OCI-LY7 (cell line): Measurements from ENCODE around the gene TMEM94. TPM values are rescaled to one million over a fixed set of nuclear protein-coding genes. Genes with fewer than 3 reads are reported as not detected.

Source experiments
- BruUV-seq: library from RNA; stranded (reverse); fragments of 400-500 nt; replicated peaks from 2 replicates; lab custom pipeline; 2021; lab: Mats Ljungman, UMichigan
- CTCF ChIA-PET: fragments of 300-600 bp; sonication (Branson Sonifier 250); formaldehyde crosslinking; loops from one replicate; lab custom pipeline; 2022; ENCODE audit warnings: antibody characterized with exemption; ENCODE audit not compliant: unreplicated experiment; lab: Charles Lee
- POLR2A ChIA-PET: fragments of 300-600 bp; sonication (Branson Sonifier 250); formaldehyde crosslinking; loops from one replicate; lab custom pipeline; 2022; ENCODE audit warnings: antibody characterized with exemption; lab: Charles Lee
- DNase-seq: peaks from one replicate; pipeline ENCODE4 v3.0.0-alpha.2; 2015; ENCODE audit warnings: low spot score
- H2AFZ ChIP-seq: fragments of 200-600 bp; sonication (generic), shearing (Covaris generic); 2 replicates; pipeline ENCODE4 v1.6.1; 2014; ENCODE audit warnings: mild to moderate bottlenecking, antibody characterized with exemption, low read length, moderate library complexity
- H3K27ac ChIP-seq: fragments of 200-600 bp; sonication (generic); 2 replicates; pipeline ENCODE4 v1.5.1; 2014; ENCODE audit warnings: mixed run types, low read depth, mild to moderate bottlenecking, moderate library complexity, low read length, inconsistent platforms; ENCODE audit not compliant: poor library complexity, severe bottlenecking
- H3K36me3 ChIP-seq: fragments of 200-600 bp; sonication (generic); 2 replicates; pipeline ENCODE4 v1.6.1; 2014; ENCODE audit warnings: mild to moderate bottlenecking, antibody characterized with exemption, low read length, moderate library complexity, mixed read lengths; ENCODE audit not compliant: insufficient read depth
- H3K4me1 ChIP-seq: fragments of 200-600 bp; sonication (generic); 2 replicates; pipeline ENCODE4 v1.5.1; 2014; ENCODE audit warnings: mild to moderate bottlenecking, low read length; ENCODE audit not compliant: insufficient read depth, poor library complexity, severe bottlenecking
- H3K4me2 ChIP-seq: fragments of 200-600 bp; sonication (generic); 2 replicates; pipeline ENCODE4 v1.6.1; 2014; ENCODE audit warnings: mild to moderate bottlenecking, low read length
- H3K4me3 ChIP-seq: fragments of 200-600 bp; sonication (generic); 2 replicates; pipeline ENCODE4 v1.5.1; 2014; ENCODE audit warnings: mild to moderate bottlenecking, low read depth, low read length; ENCODE audit not compliant: poor library complexity, severe bottlenecking
- H3K79me2 ChIP-seq: fragments of 200-600 bp; sonication (generic); 2 replicates; pipeline ENCODE4 v1.6.1; 2016; ENCODE audit warnings: low read depth, mild to moderate bottlenecking, low read length, moderate library complexity, mixed read lengths; ENCODE audit not compliant: insufficient read depth
- H3K9me2 ChIP-seq: fragments of 200-600 bp; sonication (generic); 2 replicates; pipeline ENCODE4 v1.6.1; 2016; ENCODE audit warnings: mild to moderate bottlenecking, low read length, mixed read lengths; ENCODE audit not compliant: insufficient read depth
- H3K9me3 ChIP-seq: fragments of 200-600 bp; sonication (generic); 2 replicates; pipeline ENCODE4 v1.6.1; 2014; ENCODE audit warnings: mild to moderate bottlenecking, mixed run types, low read length, mixed read lengths
- H4K20me1 ChIP-seq: fragments of 200-600 bp; sonication (generic); 2 replicates; pipeline ENCODE4 v1.6.1; 2014; ENCODE audit warnings: mild to moderate bottlenecking, antibody characterized with exemption, low read length, moderate library complexity, mixed read lengths; ENCODE audit not compliant: insufficient read depth
- CTCF ChIP-seq: fragments of 200-600 bp; sonication (generic); conservative IDR thresholded peaks from 2 replicates; pipeline ENCODE4 v1.5.1; 2014; ENCODE audit warnings: mild to moderate bottlenecking, antibody characterized with exemption, low read length, moderate library complexity, mixed read lengths
- EZH2phosphoT487 ChIP-seq: fragments of 200-600 bp; sonication (generic); IDR thresholded peaks from 2 replicates; pipeline ENCODE4 v1.6.1; 2018; ENCODE audit warnings: low read depth, borderline replicate concordance, mild to moderate bottlenecking, mixed run types, antibody characterized with exemption, low read length, moderate library complexity, mixed read lengths
- intact Hi-C: fragments of 100-400 bp; cut with micrococcal nuclease; formaldehyde crosslinking; loops from one replicate; pipeline ENCODE4 v1.10.0; 2022; ENCODE audit not compliant: unreplicated experiment
- total RNA-seq, 2 experiments: library from RNA; depleted of rRNA in 1 of 2; stranded (reverse); fragments of >200 nt in 1 of 2; shearing (Covaris generic) in 1 of 2; gene quantifications; 2 replicates each; pipeline ENCODE4 v1.2.3, GENCODE V29; 2014 to 2022

Gene TMEM94
- total RNA-seq, 2 experiments from 2014 or later = 60.6 to 121 TPM

- CTCF ChIA-PET = no interaction called here
- TF ChIP-seq EZH2phosphoT487 (no peak), CTCF (no peak)
Observed at GRCh38 chr17:75463603-75464002, 7.2 kb downstream of the TMEM94 start.

GRCh38 chr17:75465039-75465438 lies 8.6 kb downstream of the TMEM94 start:
- no TSS peak for BruUV-seq
- no peak for TF ChIP-seq CTCF
- TF ChIP-seq EZH2phosphoT487 = no peak
- no peak overlapping the region for H3K4me2 ChIP-seq
- intact Hi-C loops = no loop called here
- no peak overlapping the region for H3K4me3 ChIP-seq
- H3K79me2 ChIP-seq = no peaks in the 10 kb centered on the region
- peaks cover 6% of the 10 kb centered on the region for H3K4me1 ChIP-seq
- no peaks in the 10 kb centered on the region for H3K9me2 ChIP-seq
- DNase-seq = no peak
- H3K27ac ChIP-seq = no peak overlapping the region
- H3K9me3 ChIP-seq = no peaks in the 10 kb centered on the region
- ChIA-PET CTCF (interaction anchor here (0.7 kb wide), 1 partner anchor 52 kb away, joined by 4 read pairs; the partner anchor contains the start of gene TSEN54), POLR2A (interaction anchor here (0.9 to 1.5 kb wide), 2 partner anchors 9 to 20 kb away, joined by 3 to 5 read pairs; no protein-coding TSS in a partner anchor)
- peaks cover 4% of the 10 kb centered on the region; the same call in 1 of the 2 replicates for H3K36me3 ChIP-seq
- no peak overlapping the region for H2AFZ ChIP-seq
- peaks cover 3% of the 10 kb centered on the region; the same call in 1 of the 2 replicates for H4K20me1 ChIP-seq

More at GRCh38 chr17:75463603-75464002, 7.2 kb downstream of the TMEM94 start:
- Histone ChIP-seq H3K27ac (no peak overlapping the region), H3K36me3 (peaks cover 4% of the 10 kb centered on the region; the same call in 1 of the 2 replicates), H2AFZ (no peak overlapping the region), H3K79me2 (no peaks in the 10 kb centered on the region), H3K4me2 (no peak overlapping the region), H3K4me1 (peaks cover 18% of the 10 kb centered on the region), H4K20me1 (peaks cover 3% of the 10 kb centered on the region; the same call in 1 of the 2 replicates), H3K4me3 (no peak overlapping the region), H3K9me2 (no peaks in the 10 kb centered on the region), H3K9me3 (no peaks in the 10 kb centered on the region)
- POLR2A ChIA-PET = interaction anchor here (0.9 to 1.1 kb wide), 2 partner anchors 19 to 45 kb away, joined by 3 read pairs; no protein-coding TSS in a partner anchor
- intact Hi-C loops = no loop called here
- DNase-seq = no peak
- no TSS peak for BruUV-seq

GRCh38 chr17:75468291-75468754 lies 11.9 kb downstream of the TMEM94 start:
- H4K20me1 ChIP-seq = peaks cover under 1% of the 10 kb centered on the region; the same call in 1 of the 2 replicates
- no peak overlapping the region for H2AFZ ChIP-seq
- peaks cover 14% of the 10 kb centered on the region for H3K4me1 ChIP-seq
- H3K9me2 ChIP-seq = no peaks in the 10 kb centered on the region
- intact Hi-C loops = no loop called here
- CTCF ChIA-PET = no interaction called here
- H3K27ac ChIP-seq = no peak overlapping the region
- POLR2A ChIA-PET = interaction anchor here (1.0 to 1.4 kb wide), 2 partner anchors 12 to 14 kb away, joined by 3 to 6 read pairs; partner anchors contain the start of gene TMEM94
- H3K4me2 ChIP-seq = no peak overlapping the region
- no peaks in the 10 kb centered on the region for H3K79me2 ChIP-seq
- DNase-seq = no peak
- no peak for TF ChIP-seq CTCF
- TF ChIP-seq EZH2phosphoT487 = no peak
- no TSS peak for BruUV-seq
- no peak overlapping the region for H3K4me3 ChIP-seq
- no peaks in the 10 kb centered on the region for H3K9me3 ChIP-seq
- H3K36me3 ChIP-seq = peaks cover 19% of the 10 kb centered on the region
